Measurements from ENCODE around the gene HTRA3. TPM values are rescaled to one million over a fixed set of nuclear protein-coding genes. Genes with fewer than 3 reads are reported as not detected.

HTRA3 gene
- total RNA-seq, 1 experiment from 2014 or later: 0.16 TPM

DNA sequence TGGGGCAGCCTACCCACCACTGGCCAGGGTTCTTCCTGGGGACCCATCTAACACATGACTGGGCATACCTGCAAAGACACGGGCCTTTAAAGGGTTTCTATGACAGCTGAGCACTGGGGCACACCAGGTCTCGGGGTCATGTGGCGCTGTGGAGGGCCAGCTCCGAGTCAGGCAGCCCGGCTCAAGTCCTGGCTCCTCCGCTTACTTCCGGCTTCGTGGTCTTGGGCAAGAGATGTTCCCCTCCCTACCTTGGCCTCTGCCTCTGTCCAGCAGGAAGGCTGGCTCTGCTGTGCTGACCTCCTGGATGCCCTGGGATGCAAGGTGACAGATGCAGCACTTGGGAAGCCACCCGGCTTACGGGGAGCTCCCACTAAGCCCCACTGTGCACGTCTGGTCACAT lies 37.6 kb downstream of the HTRA3 start:
- no peak for DNase-seq (ENCODE audit: low read depth)

DNA sequence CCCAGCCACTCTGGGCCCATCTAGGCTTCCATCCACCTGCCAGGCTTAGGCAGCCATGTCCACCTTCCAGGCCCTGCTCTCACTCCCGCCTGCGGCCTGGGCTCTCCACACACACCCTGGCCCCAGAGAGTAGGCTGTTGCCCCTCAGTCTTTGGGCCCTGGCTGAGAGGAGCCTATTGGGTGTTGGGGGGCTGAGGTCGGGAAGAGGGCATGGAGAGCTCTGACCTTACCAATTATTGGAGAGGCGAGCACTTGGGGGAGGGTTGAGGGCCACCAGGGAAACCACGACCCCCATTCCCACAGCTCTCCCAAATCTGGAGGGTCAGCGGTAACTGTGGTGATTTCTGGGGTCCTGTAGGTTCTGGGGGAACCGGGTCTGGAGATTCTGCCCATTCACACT lies 38.2 kb downstream of the HTRA3 start:
- no peak for DNase-seq (ENCODE audit: low read depth)

DNA sequence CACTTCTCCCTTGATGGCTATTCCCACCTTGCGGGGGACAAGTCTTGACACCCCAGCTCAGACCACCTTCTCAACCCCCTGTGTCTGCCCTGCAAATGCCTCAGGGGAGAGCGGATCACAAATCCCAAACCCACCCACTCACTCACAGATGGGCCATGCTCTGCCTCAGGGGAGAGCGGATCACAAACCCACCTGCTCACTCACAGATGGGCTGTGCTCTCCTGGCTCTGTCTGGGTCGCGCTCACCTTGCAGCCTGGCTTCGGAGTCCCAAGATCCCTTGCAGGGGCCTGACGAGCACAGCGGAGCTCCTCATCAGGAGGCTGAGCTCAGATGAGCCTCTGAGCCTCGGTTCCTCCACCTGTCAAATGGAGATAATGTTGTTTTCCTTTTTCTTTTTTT lies 38.6 kb downstream of the HTRA3 start:
- no peak for DNase-seq (ENCODE audit: low read depth)

DNA sequence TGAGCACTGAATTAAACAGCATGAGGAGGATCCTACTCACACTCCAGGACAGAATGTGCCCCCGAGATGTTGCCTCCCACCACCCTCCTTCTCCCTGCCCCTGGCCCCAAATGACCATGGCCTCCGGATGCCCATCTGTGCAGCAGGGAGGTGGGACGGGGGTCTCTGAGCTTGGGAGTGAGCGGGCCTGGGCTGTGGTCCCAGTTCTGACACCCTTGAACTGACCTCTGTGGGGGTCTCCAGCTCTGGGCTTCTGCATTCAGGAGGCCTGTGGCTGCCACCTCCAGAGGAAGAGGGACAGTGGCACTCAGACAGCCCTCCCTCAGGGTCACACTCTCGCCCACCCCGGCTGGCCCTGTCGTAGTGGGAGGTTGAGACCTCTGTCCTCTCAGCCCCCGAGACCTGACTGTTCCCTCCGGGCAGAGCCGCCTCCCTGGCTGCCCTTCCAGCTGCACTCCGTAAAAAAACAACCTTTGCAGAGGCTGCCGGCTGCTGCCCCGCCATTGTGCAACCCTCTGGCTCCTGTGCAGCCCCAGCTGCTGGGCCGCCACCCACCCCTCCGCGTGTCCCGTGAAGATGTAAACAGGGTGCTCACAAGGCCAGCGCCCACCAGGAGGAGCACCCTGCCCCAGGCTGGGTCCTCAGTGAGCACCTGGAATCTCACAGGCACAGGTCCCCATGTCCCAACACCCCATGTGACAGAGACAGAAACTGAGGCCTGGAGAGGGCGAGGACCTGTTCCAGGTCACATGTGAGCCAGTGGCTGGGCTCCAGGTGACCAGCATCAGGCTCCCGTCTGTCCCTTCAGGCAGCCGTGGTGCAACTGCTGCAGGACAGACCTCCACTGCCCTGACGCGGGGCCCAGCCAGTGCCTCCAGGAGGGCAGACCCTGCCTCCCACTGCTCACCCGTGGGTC lies 39.6 kb downstream of the HTRA3 start:
- DNase-seq (ENCODE audit: low read depth): no peak

DNA sequence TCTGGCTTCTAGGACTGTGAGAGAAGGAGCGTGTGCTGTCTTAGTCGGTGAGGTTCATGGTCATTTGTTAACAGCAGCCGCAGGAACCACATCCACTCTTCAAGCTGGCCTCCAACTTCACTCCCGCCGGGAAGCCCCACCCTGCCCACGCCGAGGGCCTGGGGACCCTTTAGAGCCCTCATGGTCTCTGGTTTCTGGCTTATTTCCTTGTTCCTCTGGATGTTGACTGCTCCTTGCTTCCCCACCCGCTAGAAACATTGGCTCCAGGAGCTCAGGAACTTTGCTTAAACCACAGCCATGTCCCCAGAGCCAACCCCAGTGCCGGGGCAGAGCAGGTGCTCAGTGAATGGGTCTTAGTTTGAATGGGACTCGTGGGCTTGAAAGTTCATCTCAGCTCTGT lies 40.8 kb downstream of the HTRA3 start:
- no peak for DNase-seq (ENCODE audit: low read depth)

DNA sequence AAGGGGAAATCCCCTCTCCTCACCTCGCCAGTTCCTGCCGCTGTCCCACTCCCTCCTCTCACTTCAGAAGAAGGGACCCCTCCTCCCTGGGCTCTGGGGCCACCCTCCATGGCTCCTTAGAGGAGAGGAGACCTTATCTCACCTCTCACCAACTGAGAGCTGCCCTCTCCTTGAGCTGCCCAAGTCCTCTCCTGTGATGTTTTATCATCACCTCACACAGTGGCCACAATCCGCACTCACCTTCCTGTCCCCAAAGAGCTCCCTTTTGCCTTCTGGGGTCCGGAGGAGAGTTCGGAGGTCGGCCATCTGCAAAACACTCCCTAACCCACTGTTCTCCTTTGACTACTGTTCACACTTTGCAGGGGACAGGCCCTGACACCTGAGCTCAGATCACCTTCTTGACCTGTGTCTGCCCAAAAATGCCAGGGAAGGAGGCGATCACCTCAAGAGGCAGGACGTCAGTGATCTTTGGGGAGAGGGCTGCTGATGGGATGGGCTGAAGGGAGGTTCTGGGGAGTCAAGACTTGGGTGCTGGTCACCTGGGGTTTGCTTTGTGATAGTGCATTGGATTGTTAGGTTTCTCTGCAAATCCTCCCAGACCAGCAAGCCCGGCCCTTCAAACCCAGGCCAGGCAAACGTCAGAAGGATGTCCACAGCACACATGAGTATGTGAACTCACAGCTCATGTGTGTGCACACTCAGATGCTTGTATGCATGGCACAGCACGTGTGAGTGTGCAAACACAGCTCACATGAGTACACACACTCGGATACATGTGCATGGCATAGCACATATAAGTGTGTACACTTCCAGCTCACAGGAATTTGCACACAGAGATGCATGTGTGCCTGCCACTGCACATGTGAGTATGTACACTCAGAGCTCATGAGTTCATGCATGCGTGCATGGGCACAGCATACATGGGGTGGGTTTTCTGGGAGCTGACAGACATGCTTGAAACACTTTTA lies 41.8 kb downstream of the HTRA3 start:
- DNase-seq (ENCODE audit: low read depth): no peak

DNA sequence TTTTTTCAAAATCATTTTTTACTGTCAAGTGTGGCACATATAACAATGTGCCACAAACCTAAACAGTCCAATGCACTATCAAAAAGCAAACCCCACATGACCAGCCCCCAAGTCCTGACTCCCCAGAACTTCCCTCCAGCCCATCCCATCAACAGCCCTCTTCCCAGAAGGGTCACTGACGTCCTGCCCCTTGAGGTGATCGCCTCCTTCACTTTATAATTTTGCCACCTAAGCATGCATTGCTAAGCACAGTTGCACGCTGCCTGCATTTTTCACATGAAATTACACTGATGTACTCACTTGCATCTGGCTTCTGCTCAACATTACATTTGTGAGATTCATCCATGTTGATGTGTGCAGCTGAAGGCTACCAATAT lies 42.5 kb downstream of the HTRA3 start:
- no peak for DNase-seq (ENCODE audit: low read depth)

DNA sequence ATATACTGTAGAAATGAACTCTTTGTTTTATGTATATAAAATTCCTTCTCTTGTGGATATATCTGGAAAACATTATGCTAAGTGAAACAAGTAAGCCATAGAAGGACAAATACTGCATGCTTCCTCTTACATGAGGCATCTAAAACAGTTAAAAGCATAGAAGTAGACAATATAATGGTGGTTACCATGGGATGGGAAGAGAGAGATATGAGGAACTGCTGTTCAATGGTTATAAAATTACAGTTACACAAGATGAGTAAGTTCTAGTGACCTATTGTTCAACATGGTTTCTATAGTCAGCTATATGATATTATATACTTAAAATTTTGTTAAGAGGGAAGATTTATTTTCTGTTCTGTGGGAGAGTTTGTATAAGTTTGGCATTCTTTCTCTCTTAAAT lies 43.4 kb downstream of the HTRA3 start:
- DNase-seq (ENCODE audit: low read depth): no peak

DNA sequence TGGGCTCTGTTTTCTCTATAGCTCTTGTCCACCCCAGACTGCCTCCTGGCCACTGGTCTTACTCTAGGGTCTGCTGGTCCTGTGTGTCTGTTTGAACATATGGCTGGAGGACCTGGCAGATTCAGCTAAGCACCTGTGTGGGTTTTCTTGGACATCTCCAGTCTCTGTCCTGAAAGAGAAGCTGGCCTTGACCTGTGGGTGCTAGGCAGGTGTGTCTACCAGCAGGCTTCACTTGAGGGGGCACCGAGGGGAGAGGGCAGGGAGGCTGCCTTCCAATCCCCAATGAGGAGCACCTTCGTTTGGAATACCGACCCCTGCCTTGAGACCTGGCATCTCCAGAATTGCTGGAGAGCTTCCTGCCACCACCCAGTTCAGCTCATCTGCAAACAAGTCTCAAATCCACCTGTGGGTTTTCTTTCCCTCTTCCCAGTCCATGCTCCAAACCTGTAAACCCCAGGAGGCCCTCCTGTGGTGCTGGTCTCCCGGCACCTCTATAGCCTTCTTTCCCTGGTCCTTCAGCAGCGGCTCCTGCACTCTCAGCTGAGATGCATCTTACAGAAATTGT lies 45.2 kb downstream of the HTRA3 start:
- no peak for DNase-seq (ENCODE audit: low read depth)

DNA sequence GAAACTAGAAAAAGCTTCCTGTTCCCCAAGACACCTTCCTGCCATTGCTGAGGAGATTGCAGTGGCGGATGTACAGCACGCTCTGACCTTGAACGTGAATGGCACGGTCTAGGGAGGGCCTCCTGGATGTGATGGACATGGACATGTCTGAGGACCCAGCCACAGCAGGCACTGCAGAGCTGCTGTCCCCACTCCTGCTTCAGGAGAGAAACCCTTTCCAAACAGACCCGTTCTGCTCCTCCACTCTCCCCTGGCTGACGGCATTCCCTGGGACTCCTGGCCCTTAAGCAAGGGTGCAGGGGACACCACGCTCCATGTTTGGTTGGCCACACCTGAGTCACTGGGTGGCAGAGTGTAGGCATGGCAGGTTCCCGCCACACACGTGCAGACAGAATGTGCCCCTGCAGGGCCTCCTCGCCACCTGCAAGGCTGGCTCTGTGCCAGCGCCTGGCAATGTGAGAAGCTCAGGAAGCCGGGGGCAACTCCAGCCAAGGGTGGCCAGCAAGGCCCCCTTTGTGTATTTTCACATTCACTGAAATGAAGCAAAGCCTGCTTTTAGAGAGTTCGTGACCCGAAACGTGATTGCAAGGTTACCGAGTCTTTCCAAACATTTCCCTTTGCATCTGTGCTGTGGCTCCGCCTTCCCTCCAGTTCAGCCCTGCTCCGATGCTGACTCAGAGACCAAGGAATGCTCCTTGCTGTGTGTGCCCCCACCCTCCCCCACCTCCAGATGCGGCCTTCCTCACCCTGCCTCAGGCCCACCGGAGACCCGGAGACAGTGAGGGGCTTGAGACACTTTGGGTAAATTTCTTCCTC lies 46.1 kb downstream of the HTRA3 start:
- DNase-seq (ENCODE audit: low read depth): peak; percentile 84

DNA sequence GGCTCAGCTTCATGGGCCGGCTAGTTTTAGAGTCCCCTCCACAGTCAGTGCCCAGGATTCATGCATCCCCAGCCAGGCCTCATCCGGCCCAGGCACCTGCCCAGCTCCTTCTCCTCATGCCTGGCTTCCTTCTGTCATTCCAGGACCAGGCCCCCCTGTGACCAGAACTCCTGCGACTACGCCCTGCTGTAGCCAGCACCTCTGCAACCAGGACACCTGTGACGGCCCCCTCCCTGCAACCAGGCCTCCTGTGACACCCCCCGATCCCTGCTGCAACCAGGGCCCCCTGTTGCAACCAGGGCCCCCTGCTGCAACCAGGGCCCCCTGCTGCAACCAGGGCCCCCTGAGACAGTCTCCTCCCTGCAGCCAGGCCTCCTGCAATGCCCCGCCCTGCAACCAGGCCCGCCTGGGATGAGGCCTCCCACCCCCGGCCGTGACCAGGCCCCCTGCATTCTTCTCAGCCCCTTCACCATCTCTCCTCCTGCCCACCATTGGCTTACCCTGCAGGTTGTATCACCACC lies 46.8 kb downstream of the HTRA3 start:
- no peak for DNase-seq (ENCODE audit: low read depth)

DNA sequence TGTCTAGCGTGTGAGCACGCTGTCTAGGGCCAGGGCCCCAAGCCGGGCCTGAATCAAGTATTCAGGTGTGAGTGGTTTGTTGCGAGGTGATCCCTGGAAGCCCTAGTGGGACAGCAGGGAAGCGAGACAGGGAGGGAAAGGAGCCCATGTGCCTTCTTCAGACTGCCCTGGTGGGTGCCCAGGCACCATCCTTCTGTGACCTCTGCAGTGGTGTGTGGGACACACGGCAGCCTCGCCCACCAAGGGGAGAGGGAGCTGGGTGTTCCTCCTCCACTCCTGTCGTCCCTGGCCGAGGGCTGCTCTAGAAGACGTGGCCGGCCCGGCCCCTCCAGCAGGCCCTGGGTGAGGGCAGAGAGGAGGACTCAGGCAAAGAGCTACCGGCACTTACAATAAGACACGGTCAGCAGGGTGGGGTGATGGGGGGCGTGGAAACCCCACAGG lies 47.4 kb downstream of the HTRA3 start:
- no peak for DNase-seq (ENCODE audit: low read depth)

DNA sequence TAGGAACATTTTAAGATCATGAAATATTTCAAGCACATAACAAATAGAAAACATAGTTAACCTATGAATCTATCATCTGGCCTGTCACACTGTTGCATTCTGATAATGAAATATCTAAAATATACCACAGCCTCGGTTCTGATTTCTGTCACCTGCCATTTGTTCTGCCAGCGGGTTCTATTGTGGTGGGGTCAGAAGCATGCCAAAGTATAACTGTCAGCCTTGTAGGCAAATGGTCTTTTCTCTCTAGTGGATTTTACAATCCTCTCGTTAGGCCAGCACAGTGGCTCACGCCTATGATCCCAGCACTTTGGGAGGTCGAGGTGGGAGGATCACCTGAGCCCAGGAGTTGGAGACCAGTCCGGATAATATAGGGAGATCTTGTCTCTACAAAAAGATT lies 47.9 kb downstream of the HTRA3 start:
- DNase-seq (ENCODE audit: low read depth): no peak

DNA sequence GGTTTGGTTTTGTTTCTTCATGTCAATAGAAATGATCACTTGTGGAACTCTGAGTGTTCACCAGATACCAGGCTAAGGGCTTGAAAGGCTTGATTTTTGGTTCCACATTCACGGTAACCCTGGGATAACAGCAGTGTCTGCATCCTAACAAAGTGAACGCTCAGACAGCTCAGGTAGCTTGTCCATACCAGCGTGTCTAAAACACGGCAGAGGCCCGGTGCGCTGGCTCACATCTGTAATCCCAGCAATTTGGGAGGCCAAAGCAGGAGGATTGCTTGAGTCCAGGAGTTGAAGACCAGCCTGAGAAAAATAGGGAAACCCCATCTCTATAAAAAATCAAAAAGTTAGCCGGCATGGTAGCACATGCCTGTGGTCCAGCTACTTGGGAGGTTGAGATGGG lies 49.0 kb downstream of the HTRA3 start:
- DNase-seq (ENCODE audit: low read depth): no peak

DNA sequence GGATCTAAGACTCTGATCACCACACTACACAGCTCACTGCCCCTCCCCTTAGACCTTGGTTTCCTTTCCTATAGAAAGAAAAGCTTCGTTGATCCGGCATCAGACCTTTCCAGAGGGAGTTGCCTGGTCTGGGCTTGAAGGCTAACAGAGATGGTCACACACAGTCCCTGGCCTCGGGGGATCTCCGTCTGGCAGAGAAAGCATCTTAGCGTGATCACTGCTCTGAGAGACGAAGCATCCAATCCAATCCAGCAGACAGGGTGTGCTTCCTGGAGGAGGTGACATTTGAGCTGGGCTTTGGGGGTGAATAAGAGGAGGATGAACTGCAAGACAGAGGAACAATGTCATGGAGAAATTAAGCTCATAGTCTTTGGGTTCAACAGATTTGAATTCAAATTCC lies 49.5 kb downstream of the HTRA3 start:
- no peak for DNase-seq (ENCODE audit: low read depth)

DNA sequence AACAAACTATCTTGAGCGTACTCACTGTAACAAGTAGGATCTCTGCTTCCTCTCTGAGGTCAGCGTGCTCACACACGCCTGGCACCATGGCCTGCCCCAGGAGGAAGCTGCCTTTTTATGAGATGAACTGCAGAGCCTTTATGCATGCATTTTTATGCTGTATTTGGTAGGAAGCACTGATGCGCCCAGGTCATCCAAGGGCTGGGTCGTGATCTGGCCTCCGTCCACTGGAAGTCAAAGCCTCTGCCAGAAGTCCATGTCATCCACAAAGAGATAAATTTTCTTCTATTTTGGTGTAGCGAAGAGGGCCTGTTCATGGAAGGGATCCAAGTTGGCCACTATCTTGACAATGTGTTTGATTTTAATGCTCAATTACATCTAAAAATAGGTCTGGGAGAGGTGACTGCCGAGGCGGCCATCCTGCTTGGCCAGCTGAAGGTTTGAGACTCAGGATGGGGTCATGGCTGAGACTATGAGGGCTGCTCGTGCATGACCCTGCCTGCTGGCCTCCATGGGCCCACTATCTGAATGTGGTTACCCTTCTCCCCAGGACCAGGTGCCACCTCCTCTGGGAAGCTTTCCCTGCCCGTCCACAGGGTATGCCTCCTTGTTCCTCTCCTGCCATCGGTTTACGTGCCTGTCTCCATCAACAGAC lies 50.3 kb downstream of the HTRA3 start:
- no peak for DNase-seq (ENCODE audit: low read depth)

DNA sequence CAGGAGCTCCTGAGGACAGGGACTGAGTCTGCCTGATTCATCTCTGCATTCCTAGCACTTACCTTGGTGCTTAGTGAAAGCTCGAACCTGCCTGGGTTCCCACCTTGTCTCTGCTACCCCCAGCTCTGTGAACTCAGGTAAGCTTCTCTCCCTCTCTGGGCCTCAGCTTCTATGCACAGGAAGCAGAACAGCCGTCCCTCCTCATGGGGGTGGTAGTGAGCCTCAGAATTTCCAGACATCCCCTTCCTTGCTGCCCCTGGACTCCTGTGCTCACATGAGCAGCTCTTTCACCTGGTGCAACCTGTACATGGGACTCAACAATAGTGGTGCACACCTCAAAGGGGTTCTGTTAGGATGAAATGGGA lies 50.8 kb downstream of the HTRA3 start:
- no peak for DNase-seq (ENCODE audit: low read depth)

DNA sequence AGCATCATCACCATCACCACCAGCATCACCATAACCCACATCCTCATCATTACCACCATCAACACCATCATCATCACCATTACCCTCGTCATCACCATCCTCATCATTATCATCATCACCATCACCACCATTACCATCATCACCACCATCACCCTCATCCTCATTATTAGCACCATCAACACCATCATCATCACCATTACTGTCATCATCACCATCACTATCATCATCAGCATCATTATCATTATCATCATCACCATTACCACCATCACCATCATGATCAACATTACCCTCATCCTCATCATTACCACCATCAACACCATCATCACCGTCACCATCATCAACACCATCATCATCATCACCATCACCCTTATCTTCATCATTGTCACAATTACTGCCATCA lies 51.7 kb downstream of the HTRA3 start:
- DNase-seq (ENCODE audit: low read depth): no peak

DNA sequence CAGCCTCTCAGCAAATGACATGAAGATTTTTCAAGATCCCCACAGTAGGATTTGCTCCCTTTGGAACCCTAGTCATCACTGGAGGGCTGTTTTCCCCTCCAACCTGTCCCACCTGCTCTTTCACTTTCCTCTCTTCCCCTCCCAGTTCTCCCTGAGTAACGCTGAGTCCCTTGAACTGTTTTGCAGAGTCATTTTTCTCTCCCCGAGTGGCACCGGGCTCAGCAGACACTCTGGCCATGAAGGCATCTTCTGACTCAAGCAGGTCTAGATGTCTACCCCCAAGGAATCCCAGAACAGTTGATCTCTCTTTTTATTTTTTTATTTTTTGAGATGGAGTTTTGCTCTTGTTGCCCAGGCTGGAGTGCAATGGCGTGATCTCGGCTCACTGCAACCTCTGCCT lies 52.2 kb downstream of the HTRA3 start:
- DNase-seq (ENCODE audit: low read depth): no peak
